ENCODE results near the gene PNPLA6.
"Not testable (repeated sequence)": the region's sequence is repeated elsewhere in the genome, so short reads cannot be mapped to it uniquely, and the experiment has no call there.

The PNPLA6 gene

GRCh38 chr19:7549429-7550148 is 14.1 kb downstream of the PNPLA6 start:
- DNase-seq: no peak
- in situ Hi-C loops (cut with MboI; ENCODE audit: low pct_unique_long_range_greater_than_20kb, low sequenced_read_pairs): no loop called here

- no peak for DNase-seq
- in situ Hi-C loops (cut with MboI; ENCODE audit: low pct_unique_long_range_greater_than_20kb, low sequenced_read_pairs): no loop called here
These were observed 14.8 kb downstream of the PNPLA6 start for GRCh38 chr19:7550169-7550770.

- no peak for DNase-seq
- in situ Hi-C loops (cut with MboI; ENCODE audit: low pct_unique_long_range_greater_than_20kb, low sequenced_read_pairs): no loop called here
These were observed 15.7 kb downstream of the PNPLA6 start for GRCh38 chr19:7550987-7551761.

- in situ Hi-C loops (cut with MboI; ENCODE audit: low pct_unique_long_range_greater_than_20kb, low sequenced_read_pairs): no loop called here
- no peak for DNase-seq
These were observed 17.3 kb downstream of the PNPLA6 start for GRCh38 chr19:7552781-7553180.

- DNase-seq: no peak
- in situ Hi-C loops (cut with MboI; ENCODE audit: low pct_unique_long_range_greater_than_20kb, low sequenced_read_pairs): no loop called here
These were observed 19.0 kb downstream of the PNPLA6 start for GRCh38 chr19:7554565-7554964.

- in situ Hi-C loops (cut with MboI; ENCODE audit: low pct_unique_long_range_greater_than_20kb, low sequenced_read_pairs): no loop called here
These were observed 19.7 kb downstream of the PNPLA6 start for GRCh38 chr19:7554990-7555864.

GRCh38 chr19:7556696-7557315 is 21.3 kb downstream of the PNPLA6 start:
- in situ Hi-C loops (cut with MboI; ENCODE audit: low pct_unique_long_range_greater_than_20kb, low sequenced_read_pairs): no loop called here
- no peak for DNase-seq

More at GRCh38 chr19:7554990-7555864, 19.7 kb downstream of the PNPLA6 start:
- no peak for DNase-seq

GRCh38 chr19:7558667-7559066 is 23.1 kb downstream of the PNPLA6 start:
- DNase-seq: no peak
- in situ Hi-C loops (cut with MboI; ENCODE audit: low pct_unique_long_range_greater_than_20kb, low sequenced_read_pairs): no loop called here

- no peak for DNase-seq
- in situ Hi-C loops (cut with MboI; ENCODE audit: low pct_unique_long_range_greater_than_20kb, low sequenced_read_pairs): no loop called here
These were observed 23.6 kb downstream of the PNPLA6 start for GRCh38 chr19:7559102-7559501.

GRCh38 chr19:7560255-7560654 is 24.7 kb downstream of the PNPLA6 start:
- no peak for DNase-seq
- in situ Hi-C loops (cut with MboI; ENCODE audit: low pct_unique_long_range_greater_than_20kb, low sequenced_read_pairs): no loop called here

- DNase-seq: no peak
- in situ Hi-C loops (cut with MboI; ENCODE audit: low pct_unique_long_range_greater_than_20kb, low sequenced_read_pairs): no loop called here
These were observed 25.8 kb downstream of the PNPLA6 start for GRCh38 chr19:7561325-7561724.

- peak; percentile 40 for DNase-seq
- in situ Hi-C loops (cut with MboI; ENCODE audit: low pct_unique_long_range_greater_than_20kb, low sequenced_read_pairs): no loop called here
These were observed 27.3 kb downstream of the PNPLA6 start for GRCh38 chr19:7562646-7563393.

GRCh38 chr19:7564866-7565265 is 29.3 kb downstream of the PNPLA6 start:
- DNase-seq: no peak
- in situ Hi-C loops (cut with MboI; ENCODE audit: low pct_unique_long_range_greater_than_20kb, low sequenced_read_pairs): no loop called here

GRCh38 chr19:7565332-7565731 is 29.8 kb downstream of the PNPLA6 start:
- in situ Hi-C loops (cut with MboI; ENCODE audit: low pct_unique_long_range_greater_than_20kb, low sequenced_read_pairs): no loop called here
- DNase-seq: no peak

- in situ Hi-C loops (cut with MboI; ENCODE audit: low pct_unique_long_range_greater_than_20kb, low sequenced_read_pairs): no loop called here
- DNase-seq: no peak
These were observed 35.2 kb downstream of the PNPLA6 start for GRCh38 chr19:7570761-7571160.

GRCh38 chr19:7575434-7576040 is 40.0 kb downstream of the PNPLA6 start:
- DNase-seq: peak; percentile 38
- in situ Hi-C loops (cut with MboI; ENCODE audit: low pct_unique_long_range_greater_than_20kb, low sequenced_read_pairs): no loop called here

GRCh38 chr19:7577422-7577821 is 41.9 kb downstream of the PNPLA6 start:
- DNase-seq; in situ Hi-C loops (cut with MboI; ENCODE audit: low pct_unique_long_range_greater_than_20kb, low sequenced_read_pairs): not testable (repeated sequence)

- in situ Hi-C loops (cut with MboI; ENCODE audit: low pct_unique_long_range_greater_than_20kb, low sequenced_read_pairs): no loop called here
- DNase-seq: no peak
These were observed 42.6 kb downstream of the PNPLA6 start for GRCh38 chr19:7578127-7578526.

All from KBM-7 (cell line).